Activated CD8-positive, alpha-beta memory T cell treated with anti-CD3 and anti-CD28 coated beads for 36 hours (primary cell): ENCODE data around the gene SERPINE2. TPM values are rescaled to one million over a fixed set of nuclear protein-coding genes. Genes with fewer than 3 reads are reported as not detected.

Experiments used
- CTCF ChIA-PET: fragments of 350-600 bp; sonication (Branson Sonifier 250); formaldehyde crosslinking; loops from one replicate; lab custom pipeline; 2021; ENCODE audit warnings: antibody characterized with exemption; lab: Charles Lee
- POLR2A ChIA-PET: fragments of 350-600 bp; sonication (Branson Sonifier 250); formaldehyde crosslinking; loops from one replicate; lab custom pipeline; 2021; ENCODE audit warnings: antibody characterized with exemption; lab: Charles Lee
- total RNA-seq, 2 experiments: library from RNA; stranded (reverse); gene quantifications; one replicate each; pipeline ENCODE4 v1.2.3, GENCODE V29; 2021

SERPINE2 gene
- total RNA-seq, 2 experiments from 2014 or later, result 9.9 to 11.6 TPM

- POLR2A ChIA-PET, result no interaction called here
- CTCF ChIA-PET, result no interaction called here
These were observed 17.8 kb upstream of the SERPINE2 start for GRCh38 chr2:224056889-224057288.

GRCh38 chr2:224055101-224055500 lies 16.0 kb upstream of the SERPINE2 start:
- POLR2A ChIA-PET, result no interaction called here
- CTCF ChIA-PET, result no interaction called here

- ChIA-PET CTCF (no interaction called here), POLR2A (no interaction called here)
These were observed 7.7 kb upstream of the SERPINE2 start for GRCh38 chr2:224046752-224047151.

- ChIA-PET POLR2A (no interaction called here), CTCF (no interaction called here)
These were observed 3.2 kb upstream of the SERPINE2 start for GRCh38 chr2:224042191-224042696.

GRCh38 chr2:224041554-224041953 lies 2.5 kb upstream of the SERPINE2 start:
- ChIA-PET POLR2A (no interaction called here), CTCF (no interaction called here)

- POLR2A ChIA-PET, result no interaction called here
- CTCF ChIA-PET, result no interaction called here
These were observed 1.7 kb upstream of the SERPINE2 start for GRCh38 chr2:224040753-224041152.

- POLR2A ChIA-PET, result no interaction called here
These were observed 819 bp upstream of the SERPINE2 start for GRCh38 chr2:224039770-224040440.

GRCh38 chr2:224038830-224039079 lies 331 bp downstream of the SERPINE2 start:
- POLR2A ChIA-PET, result no interaction called here

More at GRCh38 chr2:224039770-224040440, 819 bp upstream of the SERPINE2 start:
- CTCF ChIA-PET, result no interaction called here

GRCh38 chr2:224038049-224038829 lies 847 bp downstream of the SERPINE2 start:
- ChIA-PET POLR2A (no interaction called here), CTCF (interaction anchor here (1.0 to 1.1 kb wide), 2 partner anchors 68 to 245 kb away, joined by 3 to 4 read pairs; no protein-coding TSS in a partner anchor)

More at GRCh38 chr2:224038830-224039079, 331 bp downstream of the SERPINE2 start:
- CTCF ChIA-PET, result interaction anchor here (1.0 to 1.1 kb wide), 2 partner anchors 68 to 245 kb away, joined by 3 to 4 read pairs; no protein-coding TSS in a partner anchor

- ChIA-PET CTCF (no interaction called here), POLR2A (no interaction called here)
These were observed 2.2 kb downstream of the SERPINE2 start for GRCh38 chr2:224036731-224037361.

- ChIA-PET POLR2A (no interaction called here), CTCF (no interaction called here)
These were observed 5.1 kb downstream of the SERPINE2 start for GRCh38 chr2:224034017-224034416.

GRCh38 chr2:224033601-224034000 lies 5.5 kb downstream of the SERPINE2 start:
- ChIA-PET CTCF (no interaction called here), POLR2A (no interaction called here)

GRCh38 chr2:224032283-224032682 lies 6.8 kb downstream of the SERPINE2 start:
- ChIA-PET POLR2A (no interaction called here), CTCF (no interaction called here)

GRCh38 chr2:224031358-224031970 lies 7.6 kb downstream of the SERPINE2 start:
- CTCF ChIA-PET, result interaction anchor here (0.6 to 0.7 kb wide), 2 partner anchors 13 to 418 kb away, joined by 3 to 4 read pairs; no protein-coding TSS in a partner anchor
- POLR2A ChIA-PET, result no interaction called here

- CTCF ChIA-PET, result no interaction called here
- POLR2A ChIA-PET, result no interaction called here
These were observed 8.3 kb downstream of the SERPINE2 start for GRCh38 chr2:224030786-224031185.

GRCh38 chr2:224029876-224030275 lies 9.2 kb downstream of the SERPINE2 start:
- ChIA-PET POLR2A (no interaction called here), CTCF (no interaction called here)

- ChIA-PET CTCF (no interaction called here), POLR2A (no interaction called here)
These were observed 11.2 kb downstream of the SERPINE2 start for GRCh38 chr2:224027931-224028330.

- ChIA-PET CTCF (no interaction called here), POLR2A (no interaction called here)
These were observed 12.0 kb downstream of the SERPINE2 start for GRCh38 chr2:224027070-224027469.

- ChIA-PET CTCF (interaction anchor here (0.7 kb wide), 1 partner anchor 32 kb away, joined by 3 read pairs; no protein-coding TSS in a partner anchor), POLR2A (no interaction called here)
These were observed 13.2 kb downstream of the SERPINE2 start for GRCh38 chr2:224025874-224026273.

- CTCF ChIA-PET, result interaction anchor here (0.9 kb wide), 1 partner anchor 31 kb away, joined by 3 read pairs; no protein-coding TSS in a partner anchor
- POLR2A ChIA-PET, result no interaction called here
These were observed 14.8 kb downstream of the SERPINE2 start for GRCh38 chr2:224024270-224024669.
